Natural killer cell treated with Interleukin-12 subunit alpha and Interleukin-12 subunit beta and Interleukin-15 and Interleukin-18, amount 100 ng/mL, for 72 hours (primary cell): ENCODE data around the gene PSME3. TPM values are rescaled to one million over a fixed set of nuclear protein-coding genes. Genes with fewer than 3 reads are reported as not detected.
"Not testable (repeated sequence)": the region's sequence is repeated elsewhere in the genome, so short reads cannot be mapped to it uniquely, and the experiment has no call there.

Experiments
- ATAC-seq, 2 donors: fragments of 150-1000 bp; cut with Tn5 transposase in 1 of 2; sonication (Bioruptor Pico), chemical (Tn5 transposase) in 1 of 2; 2 replicates each; pipeline ENCODE4 v1.10.0; 2021
- DNase-seq: peaks from one replicate; pipeline ENCODE4 v3.0.0; 2022; ENCODE audit warnings: low spot score
- H3K27ac Mint-ChIP-seq, 2 donors: 1 replicate in 1 of 2; 2 replicates in 1 of 2; pipeline ENCODE4 v1.8.0; 2022; ENCODE audit warnings: mixed read lengths in 2 of 2, mild to moderate bottlenecking in 1 of 2, moderate library complexity in 1 of 2
- H3K27me3 Mint-ChIP-seq, 2 donors: 1 replicate in 1 of 2; 2 replicates in 1 of 2; pipeline ENCODE4 v1.8.0; 2022; ENCODE audit warnings: mixed read lengths in 2 of 2
- H3K36me3 Mint-ChIP-seq: one replicate; pipeline ENCODE4 v1.8.0; 2022; ENCODE audit warnings: mixed read lengths
- H3K4me1 Mint-ChIP-seq, 2 donors: 1 replicate in 1 of 2; 2 replicates in 1 of 2; pipeline ENCODE4 v1.8.0; 2022; ENCODE audit warnings: low read depth in 2 of 2, mixed read lengths in 2 of 2, mild to moderate bottlenecking in 1 of 2
- H3K4me3 Mint-ChIP-seq: one replicate; pipeline ENCODE4 v1.8.0; 2022; ENCODE audit warnings: mixed read lengths
- H3K9me3 Mint-ChIP-seq: 2 replicates; pipeline ENCODE4 v1.8.0; 2022; ENCODE audit warnings: mixed read lengths
- total RNA-seq, 2 donors: library from RNA; stranded (reverse); gene quantifications; one replicate each; pipeline ENCODE4 v1.2.3, GENCODE V29; 2022

Gene PSME3
- total RNA-seq, 2 donors from 2014 or later, result 152 to 251 TPM

DNA sequence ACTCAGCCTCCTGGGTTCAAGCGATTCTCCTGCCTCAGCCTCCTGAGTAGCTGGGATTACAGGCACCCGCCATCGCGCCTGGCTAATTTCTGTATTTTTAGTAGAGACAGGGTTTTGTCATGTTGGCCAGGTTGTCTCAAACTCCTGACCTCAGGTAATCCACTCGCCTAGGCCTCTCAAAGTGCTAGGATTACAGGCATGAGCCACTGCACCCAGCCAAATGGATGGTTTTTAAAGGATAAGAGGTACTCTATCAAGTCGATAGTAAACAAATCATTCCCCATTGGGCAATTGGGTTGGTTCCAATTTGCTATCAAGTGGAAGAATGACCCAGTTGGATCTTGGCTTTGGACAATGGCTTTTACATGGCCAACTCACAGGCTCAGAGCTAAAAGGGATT is 48.5 kb downstream of the PSME3 start:
- peaks cover 8 to 13% of the 10 kb centered on the region in 2 donors for H3K27me3 Mint-ChIP-seq
- DNase-seq, H3K9me3 Mint-ChIP-seq, H3K27ac Mint-ChIP-seq, H3K36me3 Mint-ChIP-seq, ATAC-seq, H3K4me1 Mint-ChIP-seq, H3K4me3 Mint-ChIP-seq: not testable (repeated sequence)

DNA sequence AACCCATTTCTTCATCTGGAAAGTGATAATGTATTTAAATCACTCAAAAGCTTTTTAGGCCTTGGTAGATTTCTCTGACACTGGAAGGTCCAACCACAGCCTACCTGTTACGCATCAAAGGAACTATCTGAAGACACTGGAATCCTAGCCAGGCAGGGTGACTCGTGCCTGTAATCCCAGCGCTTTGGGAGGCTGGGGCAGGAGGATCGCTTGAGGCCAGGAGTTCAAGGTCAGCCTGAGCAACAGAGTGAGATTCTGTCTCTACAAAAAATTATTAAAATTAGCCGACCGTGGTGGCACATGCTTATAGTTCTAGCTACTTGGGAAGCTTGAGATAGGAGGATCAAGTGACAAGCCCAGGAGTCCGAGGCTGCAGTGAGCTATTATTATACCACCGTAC is 49.0 kb downstream of the PSME3 start:
- H3K4me1 Mint-ChIP-seq, result peaks cover 0 to 3% of the 10 kb centered on the region in 2 donors
- no peak for ATAC-seq
- H3K27ac Mint-ChIP-seq, result no peak overlapping the region
- H3K4me3 Mint-ChIP-seq, result no peak overlapping the region
- peaks cover 5 to 13% of the 10 kb centered on the region in 2 donors for H3K27me3 Mint-ChIP-seq
- H3K9me3 Mint-ChIP-seq, result no peaks in the 10 kb centered on the region
- no peaks in the 10 kb centered on the region for H3K36me3 Mint-ChIP-seq
- no peak for DNase-seq

DNA sequence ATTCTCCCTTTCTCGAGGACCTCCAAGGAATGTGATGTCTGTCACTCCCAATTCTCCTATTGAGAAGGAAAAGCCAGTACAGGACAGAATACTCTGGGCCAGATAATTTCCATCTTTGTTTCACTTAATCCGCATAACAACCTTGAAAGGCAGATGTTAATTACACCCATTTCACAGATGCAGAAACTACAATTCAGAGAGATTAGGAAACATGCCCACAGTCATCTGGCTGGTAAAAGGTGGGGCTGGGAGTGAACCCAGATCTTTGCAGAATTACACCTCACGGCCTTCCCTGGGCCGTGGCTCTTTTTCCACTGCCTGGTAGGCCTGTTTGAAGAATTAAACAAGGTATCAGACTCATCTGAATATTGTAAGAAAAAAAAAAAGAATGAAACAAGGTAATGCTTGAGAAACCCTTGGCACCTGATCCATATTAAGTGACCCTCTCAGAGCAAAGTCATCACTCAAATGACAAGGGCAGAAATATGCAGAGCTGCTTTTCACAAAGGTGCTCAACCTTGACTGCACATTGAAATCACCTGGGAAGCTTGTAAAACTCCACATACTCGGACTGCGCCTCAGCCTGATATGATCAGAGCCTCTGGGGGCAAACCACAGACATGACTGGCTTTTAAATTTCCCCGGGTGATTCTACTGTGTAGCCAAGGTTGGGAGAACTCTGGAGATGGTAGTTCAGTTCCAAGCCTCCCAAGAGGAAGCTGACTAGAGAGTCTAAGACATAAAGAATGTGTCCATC is 50.8 kb downstream of the PSME3 start:
- no peak for ATAC-seq

DNA sequence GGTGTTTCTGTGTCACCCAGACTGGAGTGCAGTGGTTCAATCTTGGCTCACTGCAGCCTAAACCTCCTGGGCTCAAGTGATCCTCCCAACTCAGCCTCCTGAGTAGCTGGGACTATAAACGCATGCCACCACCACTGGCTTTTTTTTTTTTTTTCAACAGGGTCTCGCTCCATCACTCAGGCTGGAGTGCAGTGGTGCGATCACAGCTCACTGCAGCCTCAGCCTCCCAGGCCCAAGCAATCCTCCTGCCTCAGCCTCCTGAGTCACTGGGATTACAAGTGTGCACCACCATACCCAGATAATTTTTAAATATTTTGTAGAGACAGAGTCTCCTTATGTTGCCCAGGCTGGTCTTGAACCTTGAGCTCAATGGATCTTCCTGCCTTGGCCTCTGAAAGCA is 52.6 kb downstream of the PSME3 start:
- not testable (repeated sequence) for H3K9me3 Mint-ChIP-seq, ATAC-seq, H3K4me3 Mint-ChIP-seq, H3K4me1 Mint-ChIP-seq, H3K36me3 Mint-ChIP-seq, H3K27ac Mint-ChIP-seq, DNase-seq
- peaks cover 6 to 20% of the 10 kb centered on the region in 2 donors for H3K27me3 Mint-ChIP-seq

More for the DNA sequence above, 50.8 kb downstream of the PSME3 start:
- H3K27ac Mint-ChIP-seq, result no peak overlapping the region
- H3K36me3 Mint-ChIP-seq, result no peaks in the 10 kb centered on the region
- H3K27me3 Mint-ChIP-seq, result peaks cover 7 to 10% of the 10 kb centered on the region in 2 donors
- no peaks in the 10 kb centered on the region for H3K9me3 Mint-ChIP-seq
- peaks cover 0 to 3% of the 10 kb centered on the region in 2 donors for H3K4me1 Mint-ChIP-seq
- DNase-seq, result no peak
- no peak overlapping the region for H3K4me3 Mint-ChIP-seq

DNA sequence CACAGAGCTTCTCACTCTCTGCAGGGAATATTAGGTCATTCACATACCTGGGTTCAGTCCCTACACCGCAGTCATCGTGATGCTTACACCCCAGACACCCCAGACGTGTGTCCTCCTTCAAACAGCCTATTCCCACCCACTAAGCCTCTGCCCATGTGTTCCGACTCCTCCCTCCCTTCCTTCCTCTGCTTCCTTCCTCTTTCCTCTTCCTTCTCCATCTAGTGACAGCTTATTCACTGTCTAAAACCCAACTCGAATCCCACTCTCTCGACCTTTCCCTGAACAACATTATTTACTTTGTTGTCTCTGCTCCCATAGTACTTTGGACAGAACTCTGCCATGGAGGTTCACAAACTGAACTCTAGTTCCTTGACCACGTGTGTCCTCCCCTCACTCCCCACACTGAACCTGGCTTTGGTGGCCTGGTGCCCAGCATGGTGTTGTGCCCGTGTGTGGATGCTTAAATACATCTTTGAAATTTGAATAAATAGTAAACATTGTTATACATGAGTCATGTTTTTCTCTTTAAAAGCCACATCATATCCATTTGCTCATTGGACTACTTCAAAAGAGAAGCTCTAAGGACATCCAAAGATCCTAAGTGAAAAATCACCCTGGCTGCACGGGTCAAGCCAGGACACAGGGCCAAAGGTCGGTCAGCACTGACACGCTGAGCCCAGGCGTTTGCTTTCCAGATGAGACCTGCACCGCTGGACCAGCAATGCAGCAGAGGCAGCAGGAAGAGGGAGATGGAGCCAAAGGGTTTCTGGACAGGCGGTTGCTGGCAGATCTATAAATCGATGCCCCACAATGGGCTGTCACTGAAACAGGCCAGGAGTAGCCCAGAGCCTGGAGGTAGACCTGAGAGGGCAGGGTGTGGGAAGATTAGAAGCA is 53.3 kb downstream of the PSME3 start:
- Mint-ChIP-seq H3K36me3 (no peaks in the 10 kb centered on the region), H3K9me3 (no peaks in the 10 kb centered on the region), H3K27ac (no peak overlapping the region), H3K4me3 (no peak overlapping the region), H3K27me3 (peaks cover 6 to 20% of the 10 kb centered on the region in 2 donors), H3K4me1 (peaks cover 0 to 3% of the 10 kb centered on the region in 2 donors)
- DNase-seq, result no peak
- no peak for ATAC-seq

DNA sequence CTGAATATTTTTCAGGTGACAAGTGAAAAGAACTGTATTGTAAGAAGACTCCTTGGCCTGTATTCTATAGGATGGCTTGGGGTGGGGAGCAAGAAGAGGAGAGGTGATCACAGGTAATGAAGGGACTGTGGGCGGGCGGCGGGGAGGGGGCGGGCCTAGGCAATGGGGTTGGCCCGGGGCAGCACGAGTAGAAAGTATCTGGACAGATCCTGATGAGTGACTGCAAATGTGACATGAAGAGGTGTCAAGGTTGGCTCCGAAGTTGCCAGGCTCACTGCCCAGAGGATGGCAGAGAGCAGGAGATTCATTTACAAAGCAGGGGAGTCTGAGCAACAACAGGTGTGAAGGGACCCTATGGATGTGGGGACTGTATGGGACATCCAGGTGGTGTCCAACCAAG is 56.6 kb downstream of the PSME3 start:
- ATAC-seq, result no peak
- H3K36me3 Mint-ChIP-seq, result no peaks in the 10 kb centered on the region
- peaks cover 0 to 3% of the 10 kb centered on the region in 2 donors for H3K4me1 Mint-ChIP-seq
- H3K27me3 Mint-ChIP-seq, result peaks cover 13 to 20% of the 10 kb centered on the region in 2 donors
- no peak overlapping the region for H3K4me3 Mint-ChIP-seq
- H3K9me3 Mint-ChIP-seq, result no peaks in the 10 kb centered on the region
- H3K27ac Mint-ChIP-seq, result no peak overlapping the region
- no peak for DNase-seq

DNA sequence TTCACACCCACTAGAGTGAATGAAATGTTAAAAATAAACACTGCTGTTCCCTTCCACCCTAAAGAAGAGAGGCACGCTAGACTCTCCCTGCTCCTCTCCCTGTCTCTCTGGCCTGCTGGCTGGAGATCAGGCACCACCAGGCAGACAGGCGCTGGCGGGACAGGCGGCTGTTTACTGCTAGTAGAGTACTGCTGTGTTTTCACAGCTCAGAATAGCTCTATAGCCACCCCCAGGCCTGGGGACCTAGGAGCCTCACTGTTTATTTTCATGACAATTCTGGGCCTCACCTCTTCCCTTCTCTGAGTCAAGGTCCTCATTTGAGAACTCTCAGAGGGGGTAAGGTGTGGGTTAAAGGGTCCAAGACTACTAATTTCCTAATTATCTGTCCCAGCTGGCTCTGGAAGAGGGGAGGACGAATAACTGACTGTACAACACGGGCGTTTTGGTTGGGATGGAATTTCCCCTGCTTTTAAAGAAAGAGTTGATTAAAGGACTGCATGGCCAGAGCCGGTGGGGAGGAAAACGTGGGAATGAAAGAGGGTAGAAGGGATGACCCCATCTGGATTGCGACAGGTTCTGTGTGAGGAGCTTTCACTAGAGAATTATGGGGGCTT is 58.4 kb downstream of the PSME3 start:
- DNase-seq (no peak), ATAC-seq (no peak)
- no peak overlapping the region for H3K27ac Mint-ChIP-seq
- H3K4me1 Mint-ChIP-seq, result no peaks in the 10 kb centered on the region
- H3K27me3 Mint-ChIP-seq, result peaks cover 9 to 16% of the 10 kb centered on the region in 2 donors
- H3K4me3 Mint-ChIP-seq, result no peak overlapping the region
- H3K36me3 Mint-ChIP-seq, result no peaks in the 10 kb centered on the region
- no peaks in the 10 kb centered on the region for H3K9me3 Mint-ChIP-seq

DNA sequence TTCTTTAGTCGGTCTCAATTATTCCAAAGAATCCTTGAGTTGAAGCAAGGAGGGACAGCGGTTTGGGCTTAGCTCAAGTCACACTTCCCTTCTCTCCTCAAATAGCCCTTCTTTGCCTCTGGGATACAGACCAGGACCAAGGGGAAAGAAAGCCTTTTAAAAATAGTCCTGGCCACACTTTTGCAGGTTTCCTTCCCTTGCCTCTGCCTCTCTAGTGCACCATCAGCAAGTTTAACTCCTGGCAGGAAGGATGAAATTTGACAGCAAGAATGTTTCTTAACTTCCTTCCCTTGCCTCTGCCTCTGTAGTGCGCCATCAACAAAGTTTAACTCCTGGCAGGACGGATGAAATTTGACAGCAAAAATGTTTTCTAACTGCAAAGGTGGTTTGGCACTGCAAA is 60.2 kb downstream of the PSME3 start:
- DNase-seq (no peak), ATAC-seq (no peak)
- no peak overlapping the region for H3K27ac Mint-ChIP-seq
- no peak overlapping the region for H3K4me3 Mint-ChIP-seq
- no peaks in the 10 kb centered on the region for H3K36me3 Mint-ChIP-seq
- H3K27me3 Mint-ChIP-seq, result peaks cover 9 to 14% of the 10 kb centered on the region in 2 donors
- H3K4me1 Mint-ChIP-seq, result no peaks in the 10 kb centered on the region
- no peaks in the 10 kb centered on the region for H3K9me3 Mint-ChIP-seq

Other genes starting within 250 kb of the PSME3 start
- 10 to 100 TPM; 52.9 to 67.3 TPM for gene RETREG3, start 224.0 kb upstream of the PSME3 start, total RNA-seq
- 10 to 100 TPM; 59.1 to 99.4 TPM for gene TUBG1, start 223.7 kb upstream of the PSME3 start, total RNA-seq
- 1 to 10 TPM; 3.9 to 8.0 TPM for gene TUBG2, start 174.1 kb upstream of the PSME3 start, total RNA-seq
- gene PLEKHH3, start 156.4 kb upstream of the PSME3 start, total RNA-seq, result under 1 TPM in 1 of 2 donors, not detected in 1; 0.73 TPM
- not detected for gene CCR10, start 151.6 kb upstream of the PSME3 start, total RNA-seq
- gene CNTNAP1, start 150.9 kb upstream of the PSME3 start, total RNA-seq, result under 1 TPM; 0.17 to 0.39 TPM
- gene EZH1, start 88.4 kb upstream of the PSME3 start, total RNA-seq, result 10 to 100 TPM; 32.2 to 33.5 TPM
- not detected for gene RAMP2, start 72.2 kb upstream of the PSME3 start, total RNA-seq
- gene VPS25, start 59.9 kb upstream of the PSME3 start, total RNA-seq, result 10 to 100 TPM; 57.5 to 61.7 TPM
- under 1 TPM; 0.10 to 0.28 TPM for gene WNK4, start 52.8 kb upstream of the PSME3 start, total RNA-seq
- gene COA3, start 34.7 kb upstream of the PSME3 start, total RNA-seq, result 10 to 100 TPM; 41.6 to 48.0 TPM
- gene CNTD1, start 34.5 kb upstream of the PSME3 start, total RNA-seq, result not detected
- 100 to 1,000 TPM; 106 to 134 TPM for gene BECN1, start 9.1 kb upstream of the PSME3 start, total RNA-seq
- 1 to 10 TPM; 3.5 to 5.3 TPM for gene AOC2, start 11.2 kb downstream of the PSME3 start, total RNA-seq
- gene AOC3, start 17.8 kb downstream of the PSME3 start, total RNA-seq, result 1 to 10 TPM; 1.8 to 2.7 TPM
- not detected for gene G6PC1, start 67.4 kb downstream of the PSME3 start, total RNA-seq
- 100 to 1,000 TPM in 1 of 2 donors, 10 to 100 TPM in 1; 62.4 to 102 TPM for gene AARSD1, start 131.1 kb downstream of the PSME3 start, total RNA-seq
- 1 to 10 TPM in 1 of 2 donors, under 1 TPM in 1; 0.55 to 1.3 TPM for gene PTGES3L, start 146.7 kb downstream of the PSME3 start, total RNA-seq
- 10 to 100 TPM; 17.9 to 19.0 TPM for gene RUNDC1, start 147.2 kb downstream of the PSME3 start, total RNA-seq
- gene RPL27, start 165.0 kb downstream of the PSME3 start, total RNA-seq, result 100 to 1,000 TPM; 619 to 763 TPM
- 10 to 100 TPM; 65.0 to 82.7 TPM for gene IFI35, start 173.4 kb downstream of the PSME3 start, total RNA-seq
- gene VAT1, start 189.0 kb downstream of the PSME3 start, total RNA-seq, result 10 to 100 TPM in 1 of 2 donors, 1 to 10 TPM in 1; 9.0 to 19.0 TPM
- gene RND2, start 191.8 kb downstream of the PSME3 start, total RNA-seq, result not detected